Measurements from ENCODE around the gene TEX35.
"Not testable (repeated sequence)": the region's sequence is repeated elsewhere in the genome, so short reads cannot be mapped to it uniquely, and the experiment has no call there.

Gene TEX35

GRCh38 chr1:178498896-178499675, 13.8 kb upstream of the TEX35 start:
- TF ChIP-seq CTCF (IDR thresholded peaks at IDR 0.05; ENCODE audit: control insufficient read depth, extremely low read depth, insufficient read depth) = no peak
- no peak for DNase-seq (ENCODE audit: low read depth)
- no peak overlapping the region for H3K4me3 ChIP-seq (ENCODE audit: low read depth, low read length)

GRCh38 chr1:178500091-178500770, 12.7 kb upstream of the TEX35 start:
- no peak for TF ChIP-seq CTCF (IDR thresholded peaks at IDR 0.05; ENCODE audit: control insufficient read depth, extremely low read depth, insufficient read depth)
- no peak overlapping the region for H3K4me3 ChIP-seq (ENCODE audit: low read depth, low read length)
- no peak for DNase-seq (ENCODE audit: low read depth)

GRCh38 chr1:178500936-178501554, 11.9 kb upstream of the TEX35 start:
- no peak for DNase-seq (ENCODE audit: low read depth)
- TF ChIP-seq CTCF (IDR thresholded peaks at IDR 0.05; ENCODE audit: control insufficient read depth, extremely low read depth, insufficient read depth) = no peak
- H3K4me3 ChIP-seq (ENCODE audit: low read depth, low read length) = no peak overlapping the region

- no peak overlapping the region for H3K4me3 ChIP-seq (ENCODE audit: low read depth, low read length)
- TF ChIP-seq CTCF (IDR thresholded peaks at IDR 0.05; ENCODE audit: control insufficient read depth, extremely low read depth, insufficient read depth) = peak; percentile 74
- DNase-seq (ENCODE audit: low read depth) = peak; percentile 18
These were observed 11.1 kb upstream of the TEX35 start for GRCh38 chr1:178501705-178502329.

- no peak for TF ChIP-seq CTCF (IDR thresholded peaks at IDR 0.05; ENCODE audit: control insufficient read depth, extremely low read depth, insufficient read depth)
- H3K4me3 ChIP-seq (ENCODE audit: low read depth, low read length) = no peak overlapping the region
- DNase-seq (ENCODE audit: low read depth) = no peak
These were observed 10.6 kb upstream of the TEX35 start for GRCh38 chr1:178502330-178502714.

GRCh38 chr1:178502856-178503255, 10.1 kb upstream of the TEX35 start:
- H3K4me3 ChIP-seq (ENCODE audit: low read depth, low read length) = no peak overlapping the region
- TF ChIP-seq CTCF (IDR thresholded peaks at IDR 0.05; ENCODE audit: control insufficient read depth, extremely low read depth, insufficient read depth) = no peak
- DNase-seq (ENCODE audit: low read depth) = no peak

- H3K4me3 ChIP-seq (ENCODE audit: low read depth, low read length) = not testable (repeated sequence)
These were observed 9.6 kb upstream of the TEX35 start for GRCh38 chr1:178503316-178503715.

More at GRCh38 chr1:178503316-178503715, 9.6 kb upstream of the TEX35 start:
- not testable (repeated sequence) for DNase-seq (ENCODE audit: low read depth)

Data from LNCaP clone FGC (cell line).